HG02798 (cell line): Measurements from ENCODE around the gene NCBP3.
"Not testable (repeated sequence)": the region's sequence is repeated elsewhere in the genome, so short reads cannot be mapped to it uniquely, and the experiment has no call there.

Experiments used
- ATAC-seq: cut with Tn5 transposase; IDR thresholded peaks from one replicate; pipeline ENCODE4 v1.9.1; 2021; ENCODE audit warnings: mild to moderate bottlenecking; ENCODE audit not compliant: unreplicated experiment, poor library complexity

Gene NCBP3

DNA sequence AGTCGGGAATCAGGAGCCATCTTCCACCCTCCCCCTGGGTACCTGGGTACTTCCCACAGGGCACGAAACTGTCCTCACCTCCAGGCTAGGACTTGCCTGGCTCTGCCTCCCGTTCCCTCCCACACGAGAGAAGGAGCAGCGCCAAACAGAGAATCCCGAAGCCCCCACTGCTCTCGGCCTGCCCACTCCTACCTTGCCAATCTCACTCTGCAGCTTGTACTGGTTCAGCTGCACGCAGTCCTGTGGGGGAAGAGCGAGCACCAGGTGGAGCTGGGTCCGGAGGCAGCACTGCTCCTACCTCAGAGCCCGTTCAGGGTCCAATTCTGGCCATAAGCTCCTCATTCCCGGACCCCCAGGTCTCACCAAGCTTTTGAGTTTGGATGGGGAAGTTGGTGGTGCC, 38.1 kb upstream of the NCBP3 start:
- ATAC-seq, result no peak

DNA sequence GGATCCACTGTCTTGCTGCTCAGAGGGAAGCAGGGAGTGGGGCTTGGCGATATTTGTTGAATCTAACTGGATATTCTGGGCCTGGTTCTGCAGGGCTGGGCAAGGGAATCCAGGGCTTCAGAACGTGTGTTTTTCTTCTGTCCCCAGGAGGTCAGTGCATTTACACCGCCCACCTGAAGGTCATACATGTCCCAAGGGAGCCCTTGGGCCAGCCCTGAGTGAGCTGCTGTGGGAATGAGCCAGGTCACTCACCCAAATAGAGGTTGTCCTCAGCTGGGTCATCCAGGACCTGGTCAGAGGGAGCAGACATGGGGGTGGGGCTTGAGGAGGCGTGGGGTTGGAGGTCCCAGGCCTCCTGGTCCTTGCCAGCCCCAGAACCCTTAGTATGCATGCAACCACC, 36.2 kb upstream of the NCBP3 start:
- ATAC-seq, result no peak

DNA sequence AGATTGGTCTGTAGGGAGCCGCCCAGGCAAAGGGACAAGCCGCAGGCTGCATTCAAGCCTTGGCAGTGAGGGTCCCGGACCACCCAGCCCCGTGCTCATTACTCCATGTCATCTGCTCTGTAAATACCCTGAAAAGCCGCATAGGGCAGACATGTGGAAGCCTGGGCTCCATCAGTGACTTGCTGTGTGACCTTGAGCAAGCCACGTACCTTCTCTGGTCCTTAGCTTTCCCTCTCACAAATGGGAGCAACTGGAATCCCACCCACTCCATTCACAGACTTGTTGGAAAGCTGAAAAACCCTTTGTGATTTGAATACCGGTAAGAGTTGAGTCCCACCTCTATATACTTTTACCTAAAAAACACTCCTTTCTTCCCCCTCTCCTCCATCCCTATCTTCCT, 34.9 kb upstream of the NCBP3 start:
- no peak for ATAC-seq

DNA sequence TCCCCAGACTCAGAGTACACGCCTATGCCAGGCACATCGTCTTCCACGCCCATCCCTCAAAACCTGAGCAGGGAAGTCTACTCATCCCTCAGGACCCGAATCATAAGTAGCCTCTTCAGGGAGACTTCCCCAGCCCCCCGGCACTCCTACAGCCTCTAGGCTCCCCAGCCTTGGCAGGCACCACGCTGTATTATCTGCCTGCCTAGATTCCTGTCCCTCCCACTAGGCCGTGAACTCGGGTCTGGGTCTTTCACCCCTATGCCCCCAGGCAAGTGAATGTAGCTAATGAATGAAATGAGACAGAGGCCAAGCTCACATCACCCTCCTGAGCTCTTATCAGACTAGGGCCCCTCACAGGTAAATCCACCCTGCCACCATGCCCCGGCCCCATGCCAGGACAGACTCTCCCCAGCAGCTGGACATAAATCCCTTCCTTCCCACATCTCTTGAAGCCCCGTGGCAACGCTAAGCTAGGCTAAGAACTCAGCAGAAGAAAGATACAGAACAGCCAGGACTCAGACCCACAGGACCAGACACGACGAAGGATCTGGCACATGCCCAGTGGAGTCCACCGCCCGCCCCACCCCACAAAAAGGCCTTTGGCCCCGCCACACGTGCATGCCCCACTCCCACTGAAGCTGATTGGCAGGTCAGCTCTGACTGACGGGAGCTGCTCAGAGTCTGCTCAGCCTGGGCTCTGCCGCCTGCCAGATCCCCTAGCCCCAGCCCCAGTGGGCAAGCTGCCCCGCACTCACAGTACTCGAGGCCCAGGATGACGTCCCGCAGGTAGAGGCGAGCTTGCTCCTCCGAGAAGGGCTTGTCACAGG, 33.8 kb upstream of the NCBP3 start:
- ATAC-seq, result no peak

DNA sequence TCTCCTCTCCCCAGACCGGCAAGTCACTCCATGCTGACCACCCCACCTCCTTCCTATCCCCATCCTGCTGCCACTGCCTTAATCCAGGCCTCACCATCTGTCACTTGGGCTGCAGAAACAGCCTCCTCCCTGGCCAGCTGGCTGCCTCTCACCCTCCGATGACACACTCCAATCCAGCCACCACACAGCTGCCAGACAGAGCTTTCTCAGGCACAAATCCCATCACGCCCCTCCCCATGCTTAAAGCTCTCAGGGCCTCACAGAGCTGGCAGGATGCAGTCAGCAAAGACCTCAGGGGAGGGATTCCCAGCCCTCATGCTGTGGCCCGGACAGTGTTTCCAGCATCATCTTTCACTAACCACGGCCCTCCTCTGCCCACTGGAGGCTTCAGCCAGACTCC, 33.1 kb upstream of the NCBP3 start:
- ATAC-seq, result no peak

DNA sequence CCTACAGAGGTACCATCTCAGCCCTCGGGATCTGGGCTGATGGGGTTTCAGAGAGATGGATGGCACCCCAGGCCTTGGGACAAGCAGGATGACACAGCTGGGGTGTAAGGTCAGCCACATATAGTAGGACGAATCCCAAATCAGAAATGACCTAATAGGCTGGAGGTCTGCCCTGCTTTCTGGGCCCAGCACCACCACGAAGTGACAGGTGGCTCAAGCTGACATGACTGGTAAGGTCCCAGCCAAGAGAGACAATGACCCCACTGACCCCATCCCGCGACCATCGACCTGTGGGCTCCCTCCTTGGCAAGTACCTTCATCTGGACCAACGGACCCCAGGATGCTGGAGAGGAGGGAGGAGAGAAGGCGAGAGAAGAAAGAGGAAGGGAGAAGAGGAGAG, 31.2 kb upstream of the NCBP3 start:
- no peak for ATAC-seq

DNA sequence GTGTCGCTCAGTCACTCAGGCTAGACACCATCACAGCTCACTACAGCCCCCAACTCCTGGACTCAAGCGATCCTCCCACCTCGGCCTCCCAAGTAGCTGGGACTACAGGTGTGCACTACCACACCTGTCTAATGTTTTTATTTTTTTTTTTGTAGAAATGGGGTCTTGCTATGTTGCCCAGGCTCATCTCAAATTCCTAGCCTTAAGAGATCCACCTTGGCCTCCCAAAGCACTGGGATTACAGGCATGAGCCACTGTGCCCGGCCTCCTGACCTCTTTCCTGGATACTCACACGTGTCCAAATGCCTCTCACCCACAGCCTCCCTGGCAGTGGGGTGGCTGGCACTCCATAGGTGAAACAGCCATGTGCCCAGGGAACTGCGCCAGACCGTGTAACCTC, 29.3 kb upstream of the NCBP3 start:
- ATAC-seq, result no peak

DNA sequence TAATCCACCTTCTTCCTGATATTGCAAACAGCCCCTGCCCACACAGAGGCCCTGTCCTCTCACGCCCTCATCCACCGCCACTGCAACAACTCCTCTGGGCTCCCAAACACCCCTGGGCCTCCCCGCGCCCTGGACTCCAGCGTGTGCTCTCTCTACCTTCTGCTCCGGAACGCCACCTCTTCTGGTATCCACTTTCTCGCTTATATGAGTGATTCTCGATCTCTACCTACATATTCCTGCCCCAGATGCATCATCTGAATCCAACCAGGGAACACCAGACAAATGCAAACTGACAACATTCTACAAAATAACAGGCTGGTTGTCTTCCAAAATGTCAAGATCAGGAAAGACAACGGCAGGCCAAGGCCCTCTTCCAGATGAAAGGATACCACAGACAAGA, 27.8 kb upstream of the NCBP3 start:
- ATAC-seq, result no peak

DNA sequence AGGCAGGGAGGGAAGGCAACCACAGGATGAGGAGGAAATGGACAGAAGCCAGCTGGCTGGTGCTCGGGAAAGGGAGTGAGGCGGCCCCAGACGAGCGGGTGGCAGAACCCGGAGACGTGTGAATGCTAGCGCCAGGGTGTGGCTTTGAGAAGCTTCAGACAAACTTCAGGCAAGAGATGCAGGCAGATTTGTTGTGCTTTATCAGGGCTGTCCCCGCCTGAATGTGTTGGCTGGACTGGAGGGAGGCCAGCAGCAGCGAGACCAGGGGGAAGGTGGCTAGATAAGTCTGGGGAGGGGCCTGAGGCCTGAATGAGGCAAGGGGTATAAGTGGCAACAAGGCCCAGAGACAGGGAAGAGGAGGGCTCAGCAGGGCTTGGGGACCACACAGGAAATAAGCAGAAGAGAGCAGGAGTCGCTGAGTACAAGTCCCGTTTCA, 24.8 kb upstream of the NCBP3 start:
- ATAC-seq, result no peak

DNA sequence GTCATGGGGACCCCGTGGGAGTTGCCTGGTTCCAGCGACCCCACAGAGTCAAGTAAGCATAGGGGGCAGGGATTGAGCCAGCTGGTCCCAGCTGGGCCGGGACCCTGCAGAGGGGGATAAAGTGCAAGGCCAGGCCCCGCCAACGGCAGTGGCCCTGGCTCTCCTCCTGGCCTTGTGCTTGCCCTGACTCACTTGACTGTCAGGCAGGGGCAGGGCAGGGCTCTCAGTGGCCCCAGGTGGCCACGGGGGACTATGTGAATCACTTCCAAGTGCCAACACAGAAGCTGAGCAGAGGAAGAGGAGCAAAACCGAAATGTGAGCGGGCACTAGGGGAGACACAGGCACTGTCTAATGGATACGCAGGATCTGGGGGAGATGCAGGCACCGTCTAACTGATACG, 21.6 kb upstream of the NCBP3 start:
- no peak for ATAC-seq

DNA sequence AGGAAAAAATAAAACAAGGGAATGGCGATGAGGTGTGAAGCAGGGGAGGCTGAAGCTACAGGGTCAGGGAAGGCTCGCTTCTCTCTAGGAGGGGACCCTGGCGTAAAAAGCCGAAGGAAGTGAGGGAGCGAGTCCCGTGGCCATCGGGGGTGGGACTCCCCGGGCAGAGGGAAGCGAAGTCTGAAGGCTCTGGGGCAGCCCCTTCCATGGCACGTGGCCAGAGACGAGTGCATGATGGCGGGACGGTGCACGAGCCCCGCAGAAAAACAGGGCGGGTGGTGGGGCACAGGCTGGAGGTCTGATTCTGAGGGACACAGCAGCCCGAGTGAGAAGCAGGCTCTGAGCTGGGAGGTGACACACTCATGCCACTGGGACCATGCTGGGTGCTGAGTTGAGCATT, 21.1 kb upstream of the NCBP3 start:
- ATAC-seq, result no peak

DNA sequence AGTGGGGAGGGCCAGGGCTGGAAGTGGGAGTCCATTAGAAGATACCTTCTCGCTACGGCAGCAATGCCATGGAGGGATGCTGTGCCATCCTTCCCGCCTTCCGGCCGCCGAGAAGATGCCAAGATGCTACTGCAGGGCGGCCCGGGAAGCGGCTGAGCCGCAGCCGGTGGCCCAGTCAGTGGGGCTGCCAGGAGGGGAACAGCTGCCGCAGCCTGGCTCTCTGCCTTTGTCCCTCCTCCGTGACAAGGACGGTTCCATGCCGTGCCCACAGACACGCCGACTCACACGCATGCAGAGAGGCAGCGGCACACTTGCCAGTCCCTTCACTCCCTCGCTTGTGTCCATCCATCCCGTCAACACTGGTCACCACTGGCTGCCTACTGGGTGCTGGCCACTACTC, 20.2 kb upstream of the NCBP3 start:
- no peak for ATAC-seq

DNA sequence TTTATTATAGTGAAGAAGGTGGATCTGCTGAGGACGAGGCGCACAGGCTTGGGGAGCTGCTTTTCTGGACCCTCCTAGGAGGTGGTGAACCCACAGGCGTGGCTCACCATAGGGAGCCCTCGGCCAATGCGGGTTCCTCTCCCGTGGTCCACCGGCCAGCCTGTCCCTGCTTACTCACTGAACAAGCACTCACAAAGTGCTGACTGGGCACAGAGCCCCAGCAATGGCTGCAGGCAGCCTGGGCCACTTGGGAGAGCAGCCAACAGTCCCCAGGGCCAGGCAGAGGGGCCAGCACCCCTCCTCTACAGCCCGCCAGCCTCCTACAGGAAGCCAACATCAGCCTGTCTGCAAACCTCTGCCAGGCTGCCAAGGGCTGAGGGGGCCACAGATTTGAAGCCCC, 19.1 kb upstream of the NCBP3 start:
- ATAC-seq, result no peak

DNA sequence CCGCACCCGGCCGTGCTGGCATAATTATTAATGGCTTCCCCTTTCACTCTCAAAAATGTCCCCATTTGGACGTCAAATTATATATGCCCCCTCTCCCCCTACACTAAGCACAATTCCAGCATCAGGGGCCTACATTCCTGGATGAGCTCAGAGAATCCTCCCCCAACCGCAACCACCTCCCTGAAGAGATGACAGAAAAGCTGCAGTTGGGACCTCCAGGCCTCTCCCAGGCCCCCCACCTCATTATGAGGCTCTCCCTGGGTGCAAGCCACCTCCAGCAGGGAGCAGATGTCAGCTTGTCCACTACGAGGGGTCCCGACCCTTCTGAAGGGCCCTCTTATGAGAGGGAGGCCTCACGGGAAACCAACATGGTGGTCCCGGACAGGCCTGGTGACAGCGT, 18.5 kb upstream of the NCBP3 start:
- ATAC-seq, result no peak

DNA sequence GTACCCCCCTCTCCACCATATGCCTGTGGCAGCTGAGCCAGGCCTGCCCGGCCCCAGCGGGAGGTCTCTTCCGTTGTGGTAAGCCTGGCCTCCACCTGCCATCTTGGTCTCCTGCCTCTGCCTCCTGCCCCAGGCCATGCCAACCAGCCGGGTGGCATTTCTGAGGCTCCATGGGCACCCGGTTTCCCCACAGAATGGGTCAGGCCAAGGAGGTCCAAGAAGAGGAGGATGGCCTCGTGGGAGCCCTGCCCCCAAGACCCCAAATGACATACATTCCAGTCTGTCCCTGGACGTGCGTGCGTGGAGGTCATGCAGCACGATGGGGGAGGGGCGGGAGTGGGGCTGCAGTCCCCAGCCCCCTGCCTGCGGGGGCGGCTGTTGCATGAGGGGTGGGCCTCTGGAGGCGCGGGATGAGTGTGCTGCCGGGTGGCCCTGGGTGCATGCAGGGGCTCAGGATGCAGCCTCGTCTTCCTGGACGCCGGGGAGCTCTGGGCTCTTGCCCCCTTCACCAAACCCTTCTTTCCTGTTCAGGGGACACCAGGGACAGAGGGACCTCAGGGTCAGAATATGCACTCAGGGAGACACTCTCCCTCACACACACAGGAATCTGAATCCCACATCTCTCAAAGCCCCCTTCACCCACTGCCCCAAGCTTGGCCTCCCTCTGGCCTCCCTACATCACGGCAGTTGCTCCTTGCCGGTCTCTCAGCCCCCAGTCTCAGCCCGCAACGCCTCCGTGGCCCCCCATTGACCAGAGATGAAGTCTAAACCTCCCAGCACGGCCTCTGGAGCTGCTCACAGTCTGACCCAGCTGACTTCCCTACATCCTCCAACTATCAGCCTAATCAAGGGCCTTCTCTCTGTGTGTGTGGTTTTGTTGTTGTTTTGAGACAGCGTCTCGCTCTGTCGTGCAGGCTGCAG, 16.0 kb upstream of the NCBP3 start:
- ATAC-seq, result no peak

DNA sequence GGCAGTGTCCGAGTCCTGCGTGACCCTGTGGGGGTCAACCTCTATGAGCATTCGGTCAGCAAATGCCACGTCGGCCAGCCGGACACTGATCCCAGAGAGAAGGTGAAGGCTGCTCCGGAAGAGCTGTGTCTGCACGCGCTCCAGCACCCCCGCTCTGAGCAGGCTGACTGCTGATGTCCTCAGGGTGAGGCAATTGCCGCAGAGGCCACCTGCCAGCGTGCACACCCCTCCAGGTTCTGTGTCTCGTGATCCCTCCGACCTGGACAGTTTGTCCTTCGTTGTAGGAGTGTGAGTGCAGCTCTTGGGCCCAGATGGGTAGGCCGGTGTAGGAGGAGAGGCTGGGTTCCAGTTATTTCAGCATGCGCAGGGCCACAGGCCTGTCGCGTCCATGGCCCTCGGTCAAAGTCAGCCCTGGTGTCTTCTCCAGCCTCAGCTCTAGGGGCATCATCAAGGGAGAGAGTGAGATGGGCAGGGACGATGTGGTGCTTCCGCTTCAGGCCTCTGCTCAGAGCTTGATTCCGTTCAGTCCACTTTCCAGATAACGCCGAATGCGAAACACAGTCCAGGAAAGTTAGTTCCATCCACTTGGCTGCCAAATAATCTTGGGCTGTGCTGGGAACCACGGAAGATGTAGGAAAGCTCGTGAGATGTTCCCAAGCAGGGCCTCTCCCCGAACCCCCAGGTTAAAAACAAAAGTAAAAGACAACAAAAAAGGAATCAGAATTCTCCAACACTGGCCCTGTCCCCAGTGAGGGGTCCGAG, 15.1 kb upstream of the NCBP3 start:
- ATAC-seq, result no peak

DNA sequence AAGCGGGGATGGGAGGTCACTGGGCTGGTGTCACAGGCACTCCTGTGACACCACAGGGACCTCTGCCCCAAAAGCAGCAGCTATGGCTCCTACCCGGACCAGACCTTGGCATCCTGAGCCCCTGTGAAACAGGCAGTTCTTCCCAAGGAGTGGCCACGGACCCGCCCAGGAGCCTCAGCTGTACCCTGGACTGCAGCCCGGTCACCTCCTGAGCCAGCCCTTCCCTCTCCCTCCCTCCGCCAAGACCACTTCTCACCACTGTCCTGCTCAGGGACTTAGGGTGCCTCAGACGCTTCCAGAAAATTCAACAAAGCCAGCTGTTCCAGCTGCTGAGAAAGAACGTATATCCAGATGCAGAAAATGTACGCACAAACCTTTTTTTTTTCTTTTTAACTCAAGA, 13.9 kb upstream of the NCBP3 start:
- ATAC-seq, result no peak

DNA sequence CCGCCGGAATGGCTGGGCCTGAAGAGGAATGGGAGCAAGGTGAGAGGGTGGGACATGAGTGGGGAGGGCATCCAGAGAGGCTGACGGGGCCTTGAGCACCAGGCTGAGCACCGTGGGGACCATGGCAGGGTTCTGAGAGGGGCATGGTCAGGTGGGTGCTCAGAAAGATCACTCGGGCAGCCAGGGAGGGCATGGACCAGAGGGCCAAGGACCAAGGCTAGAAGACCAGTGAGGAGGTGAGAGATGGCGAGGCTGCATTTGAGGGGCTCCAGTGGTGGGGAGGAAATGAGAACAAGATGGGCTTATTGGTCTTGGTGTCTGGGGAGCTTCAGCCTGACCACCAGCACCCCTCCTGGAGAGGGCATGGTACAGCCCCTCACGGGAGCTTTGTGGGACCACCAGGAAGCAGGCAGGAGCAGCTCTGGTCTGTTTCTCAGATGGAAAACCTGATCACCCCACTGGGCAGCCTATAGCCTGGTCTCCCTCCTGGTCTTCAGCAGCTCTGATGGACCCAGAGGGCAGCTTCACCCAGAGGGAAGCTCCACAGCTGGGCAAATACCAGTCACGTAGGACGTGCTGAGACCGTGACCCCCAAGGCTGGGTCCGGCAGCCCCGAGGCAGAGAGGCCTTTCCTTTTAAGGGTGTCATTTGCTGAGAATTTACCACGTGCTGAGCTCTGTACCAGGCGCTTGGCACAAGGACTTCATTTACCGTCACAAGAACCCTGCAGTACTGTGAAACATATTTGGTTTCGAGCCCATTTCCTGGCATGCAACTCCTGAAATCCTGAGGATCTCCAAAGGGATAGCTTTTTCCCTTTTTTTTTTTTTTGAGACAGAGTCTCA, 11.4 kb upstream of the NCBP3 start:
- ATAC-seq, result no peak

DNA sequence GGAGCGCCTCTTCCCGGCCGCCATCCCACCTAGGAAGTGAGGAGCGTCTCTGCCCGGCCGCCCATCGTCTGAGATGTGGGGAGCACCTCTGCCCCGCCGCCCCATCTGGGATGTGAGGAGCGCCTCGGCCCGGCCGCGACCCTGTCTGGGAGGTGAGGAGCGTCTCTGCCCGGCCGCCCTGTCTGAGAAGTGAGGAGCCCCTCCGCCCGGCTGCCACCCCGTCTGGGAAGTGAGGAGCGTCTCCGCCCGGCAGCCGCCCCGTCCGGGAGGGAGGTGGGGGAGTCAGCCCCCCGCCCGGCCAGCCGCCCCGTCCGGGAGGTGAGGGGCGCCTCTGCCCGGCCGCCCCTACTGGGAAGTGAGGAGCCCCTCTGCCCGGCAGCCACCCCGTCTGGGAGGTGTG, 8.2 kb upstream of the NCBP3 start:
- ATAC-seq, result not testable (repeated sequence)

DNA sequence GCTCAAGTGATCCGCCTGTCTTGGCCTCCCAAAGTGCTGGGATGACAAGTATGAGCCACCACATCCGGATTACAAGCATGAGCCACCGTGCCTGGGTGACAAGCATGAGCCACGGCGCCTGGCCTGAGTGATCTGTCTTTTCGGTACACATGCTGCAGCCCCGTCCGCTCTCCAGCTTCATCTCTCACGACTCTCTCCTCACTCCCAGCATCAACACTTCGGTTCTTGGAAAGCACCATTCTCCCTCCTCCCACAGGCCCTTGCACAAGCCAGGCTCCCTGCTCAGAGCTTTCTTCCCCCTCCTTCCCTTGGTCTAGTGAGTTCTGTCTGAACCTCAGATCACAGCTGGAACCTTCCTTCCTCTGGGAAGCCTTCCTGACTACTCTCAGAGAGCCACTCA, 6.5 kb upstream of the NCBP3 start:
- ATAC-seq, result no peak
